Left lung (tissue), 10 donors: Measurements from ENCODE around the gene STYXL1. TPM values are rescaled to one million over a fixed set of nuclear protein-coding genes. Genes with fewer than 3 reads are reported as not detected.

Experiments used
- ATAC-seq: fragments of 200-7000 bp; cut with Tn5 transposase; one replicate; pipeline ENCODE4 v1.9.1; 2020; ENCODE audit warnings: moderate library complexity
- DNase-seq, 4 donors: peaks; one replicate each; pipeline ENCODE4 v3.0.0-alpha.2; 2013 to 2020
- H3K27ac ChIP-seq, 2 donors: fragments of 200-600 bp; sonication (generic) in 1 of 2; one replicate each; pipeline versions ENCODE4 v1.5.0 to v1.8.0; 2020 to 2021
- H3K27me3 ChIP-seq, 2 donors: fragments of 200-600 bp; sonication (generic) in 1 of 2; one replicate each; pipeline versions ENCODE4 v1.5.0 to v1.8.0; 2020 to 2021
- H3K36me3 ChIP-seq, 2 donors: fragments of 200-600 bp; sonication (generic) in 1 of 2; one replicate each; pipeline versions ENCODE4 v1.5.0 to v1.8.0; 2020 to 2021
- H3K4me1 ChIP-seq, 2 donors: fragments of 200-600 bp; one replicate each; pipeline ENCODE4 v1.8.0; 2021
- H3K4me3 ChIP-seq, 2 donors: fragments of 200-600 bp; sonication (generic) in 1 of 2; one replicate each; pipeline versions ENCODE4 v1.5.0 to v1.8.0; 2020 to 2021; ENCODE audit warnings: mild to moderate bottlenecking in 1 of 2
- H3K9me3 ChIP-seq, 2 donors: fragments of 200-600 bp; sonication (generic) in 1 of 2; one replicate each; pipeline versions ENCODE4 v1.5.0 to v1.8.0; 2020 to 2021
- CTCF ChIP-seq, 2 donors: fragments of 200-600 bp; sonication (generic) in 1 of 2; IDR thresholded peaks; one replicate each; pipeline versions ENCODE4 v1.5.0 to v1.8.0; 2021; ENCODE audit warnings: antibody characterized with exemption in 2 of 2
- intact Hi-C, 2 donors: fragments of 100-400 bp; cut with DNase I; formaldehyde crosslinking; loops; one replicate each; pipeline versions ENCODE4 v1.11.2 to v1.14.2; 2022
- polyA plus RNA-seq, 6 donors: library from polyadenylated mRNA; unstranded; fragments of 120-200 nt; gene quantifications; one replicate each; pipeline ENCODE4 v1.2.1, GENCODE V29; 2013; ENCODE audit not compliant: insufficient read length in 6 of 6
- total RNA-seq, 2 donors: library from RNA; stranded (reverse); fragmentation: NEBNext Ultra II Directional; extraction: Animal tissue kit (Norgen Biotek cat#: 25700); gene quantifications; one replicate each; pipeline ENCODE4 v1.2.1, GENCODE V29; 2021
- donor health status: DM: no; HTN: yes; CAD: no.
- donor health status: DM: no; HTN: no; CAD: no.

Gene STYXL1
- total and polyA plus RNA-seq, 8 donors = 32.4 to 49.5 (median 37.7) TPM

- peak; percentile 53 for ATAC-seq
- Histone ChIP-seq H3K4me1 (peaks cover 20 to 65% of the 10 kb centered on the region in 2 donors), H3K36me3 (peaks cover 0 to 56% of the 10 kb centered on the region in 2 donors), H3K27ac (peak overlapping the region; percentile 58 to 71), H3K4me3 (no peak overlapping the region), H3K9me3 (no peaks in the 10 kb centered on the region), H3K27me3 (no peaks in the 10 kb centered on the region)
- no peak for TF ChIP-seq CTCF (IDR thresholded peaks at IDR 0.05)
- intact Hi-C loops = no loop called here
- DNase-seq = peak in 2 of 4 donors; percentile 60 to 86
Observed at GRCh38 chr7:75967487-75967997, 80.3 kb downstream of the STYXL1 start.

DNA sequence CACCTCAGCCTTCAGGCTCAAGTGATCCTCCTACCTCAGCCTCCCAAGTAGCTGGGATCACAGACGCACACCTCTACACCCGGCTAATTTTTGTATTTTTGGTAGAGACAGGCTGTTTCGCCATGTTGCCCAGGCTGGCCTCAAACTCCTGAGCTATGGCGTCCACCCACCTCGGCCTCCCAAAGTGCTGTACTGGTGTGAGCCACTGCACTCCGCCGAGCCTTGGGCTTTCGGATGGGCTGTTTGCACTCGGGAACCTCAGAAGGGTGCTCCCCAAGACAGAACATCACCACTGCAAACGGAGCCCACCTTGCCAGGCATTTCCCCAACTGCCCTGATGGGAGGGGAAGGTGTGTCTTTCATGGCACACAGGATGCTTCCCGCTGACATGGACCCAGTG is 80.7 kb downstream of the STYXL1 start:
- intact Hi-C loops = no loop called here
- H3K4me1 ChIP-seq = peaks cover 19 to 65% of the 10 kb centered on the region in 2 donors

DNA sequence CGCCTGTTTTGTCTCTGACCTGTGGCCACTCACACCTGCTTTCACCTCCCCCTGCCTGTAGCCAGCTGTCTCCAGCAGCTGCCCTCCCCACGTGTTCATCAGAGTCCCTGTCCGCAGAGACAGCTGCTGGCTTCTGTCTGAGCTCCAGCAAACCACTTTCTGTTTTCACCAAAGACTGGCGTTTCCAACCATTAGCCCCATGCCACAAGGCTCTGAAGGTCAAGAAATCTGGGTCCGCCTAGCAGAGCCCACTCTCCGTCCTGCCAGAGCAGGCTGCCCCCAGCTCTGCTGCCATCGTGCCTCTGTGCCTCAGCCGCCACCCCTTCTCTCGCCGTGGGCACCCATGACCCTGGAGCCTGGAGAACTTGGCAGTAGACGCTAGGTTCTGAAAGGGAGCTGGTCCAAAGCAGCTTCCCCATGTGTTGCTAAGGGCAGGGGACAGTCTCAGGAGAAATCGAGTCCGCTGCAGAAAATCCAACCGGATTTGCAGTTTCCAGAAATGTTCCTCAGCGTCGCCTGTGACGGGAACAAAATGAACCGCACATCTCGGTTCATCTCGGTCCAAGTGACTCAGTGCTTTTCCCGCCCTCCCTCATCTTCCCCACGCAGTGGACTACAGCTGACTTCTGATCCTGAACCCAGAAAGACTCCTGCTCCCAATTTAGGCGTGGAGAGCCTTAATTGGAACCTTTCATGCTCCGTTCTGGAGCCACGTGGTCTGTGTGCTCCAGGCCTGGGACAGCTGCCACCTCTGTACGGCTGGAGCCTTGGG is 81.4 kb downstream of the STYXL1 start:
- Histone ChIP-seq H3K9me3 (no peaks in the 10 kb centered on the region), H3K4me3 (no peak overlapping the region), H3K4me1 (peaks cover 13 to 58% of the 10 kb centered on the region in 2 donors), H3K27ac (peak overlapping the region; percentile 58 to 71), H3K36me3 (peaks cover 0 to 62% of the 10 kb centered on the region in 2 donors), H3K27me3 (no peaks in the 10 kb centered on the region)
- ATAC-seq (peak; percentile 34), DNase-seq (peak in 1 of 4 donors; percentile 55)
- no peak for TF ChIP-seq CTCF (IDR thresholded peaks at IDR 0.05)
- intact Hi-C loops = no loop called here

More for the DNA sequence above, 80.7 kb downstream of the STYXL1 start:
- no peak for TF ChIP-seq CTCF (IDR thresholded peaks at IDR 0.05)
- Histone ChIP-seq H3K36me3 (peaks cover 0 to 57% of the 10 kb centered on the region in 2 donors), H3K9me3 (no peaks in the 10 kb centered on the region), H3K4me3 (no peak overlapping the region), H3K27ac (peak overlapping the region; percentile 58 to 71), H3K27me3 (no peaks in the 10 kb centered on the region)
- ATAC-seq = no peak
- DNase-seq = peak in 1 of 4 donors; percentile 59

DNA sequence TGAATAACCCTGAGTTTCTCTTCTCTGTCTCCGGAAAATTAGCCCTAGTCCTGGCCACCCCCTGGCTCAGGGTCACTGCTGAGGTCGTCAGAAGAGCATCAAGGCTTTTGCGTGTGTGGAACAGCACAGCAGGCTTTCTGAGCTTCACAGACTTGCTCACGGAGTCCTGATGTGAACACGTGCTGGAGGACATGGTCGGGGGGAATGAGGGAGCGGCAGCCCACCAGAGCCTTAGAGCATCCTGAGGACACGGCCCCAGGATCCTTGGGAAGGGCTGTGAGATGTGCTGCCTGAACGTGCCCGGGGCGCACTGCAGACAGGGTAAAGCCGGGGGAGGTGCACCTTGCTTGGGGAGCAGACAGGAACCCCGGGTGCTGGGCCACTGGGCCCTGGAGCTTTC is 82.2 kb downstream of the STYXL1 start:
- intact Hi-C loops = no loop called here
- no peak for TF ChIP-seq CTCF (IDR thresholded peaks at IDR 0.05)
- peak overlapping the region in 1 of 2 donors; percentile 71 for H3K27ac ChIP-seq
- H3K9me3 ChIP-seq = no peaks in the 10 kb centered on the region
- peaks cover 0 to 69% of the 10 kb centered on the region in 2 donors for H3K36me3 ChIP-seq
- DNase-seq (peak in 1 of 4 donors; percentile 61), ATAC-seq (no peak)
- H3K4me1 ChIP-seq = peaks cover 13 to 55% of the 10 kb centered on the region in 2 donors
- no peak overlapping the region for H3K4me3 ChIP-seq
- no peaks in the 10 kb centered on the region for H3K27me3 ChIP-seq

- intact Hi-C loops = no loop called here
- peaks cover 0 to 79% of the 10 kb centered on the region in 2 donors for H3K36me3 ChIP-seq
- ATAC-seq (no peak), DNase-seq (peak in 1 of 4 donors; percentile 18)
- H3K9me3 ChIP-seq = no peaks in the 10 kb centered on the region
- peaks cover 13 to 42% of the 10 kb centered on the region in 2 donors for H3K4me1 ChIP-seq
- no peak for TF ChIP-seq CTCF (IDR thresholded peaks at IDR 0.05)
- peak overlapping the region; percentile 58 to 66 for H3K27ac ChIP-seq
- H3K27me3 ChIP-seq = no peaks in the 10 kb centered on the region
- H3K4me3 ChIP-seq = no peak overlapping the region
Observed at GRCh38 chr7:75963381-75963995, 84.3 kb downstream of the STYXL1 start.
